ENCODE results near the gene USP19.

GRCh38 chr3:49093853-49094767 lies 26.5 kb downstream of the USP19 start, which contains the start of gene QRICH1:
- TF ChIP-seq POLR2A (IDR thresholded peaks at IDR 0.05), result peak; percentile 73 to 91
- peak; percentile 38 to 59 (median 52) for TF ChIP-seq CTCF (IDR thresholded peaks at IDR 0.05)

All from adrenal gland (tissue), 5 donors.